Neural cell (in vitro differentiated cells): Measurements from ENCODE around the gene INTS6. TPM values are rescaled to one million over a fixed set of nuclear protein-coding genes. Genes with fewer than 3 reads are reported as not detected.

Experiments
- H2AFZ ChIP-seq: fragments of 200-600, 300-800 bp; sonication (generic), shearing (Covaris generic); 2 replicates; pipeline ENCODE4 v1.6.0; 2014; ENCODE audit warnings: low read depth, mild to moderate bottlenecking, antibody characterized with exemption, low read length, moderate library complexity
- H3F3A ChIP-seq: fragments of 200-600 bp; shearing (Covaris generic); 2 replicates; pipeline ENCODE4 v1.6.1; 2016; ENCODE audit warnings: mild to moderate bottlenecking, moderate library complexity, mixed read lengths, antibody characterized with exemption, low read length; ENCODE audit not compliant: insufficient read depth, poor library complexity, severe bottlenecking
- H3K27ac ChIP-seq: fragments of 200-600, 300-800 bp; sonication (generic), shearing (Covaris generic); 2 replicates; pipeline ENCODE4 v1.5.1; 2014; ENCODE audit warnings: mild to moderate bottlenecking, low read length, moderate library complexity
- H3K27me3 ChIP-seq: fragments of 300-800, 200-600 bp; sonication (generic), shearing (Covaris generic); 2 replicates; pipeline ENCODE4 v1.6.0; 2014; ENCODE audit warnings: mild to moderate bottlenecking, low read depth, low read length, moderate library complexity; ENCODE audit not compliant: insufficient read depth
- H3K36me3 ChIP-seq: fragments of 300-800, 200-600 bp; sonication (generic), shearing (Covaris generic); 2 replicates; pipeline ENCODE4 v1.5.1; 2014; ENCODE audit warnings: mild to moderate bottlenecking, antibody characterized with exemption, low read length, moderate library complexity; ENCODE audit not compliant: insufficient read depth
- H3K4me2 ChIP-seq: fragments of 300-800, 200-600 bp; sonication (generic), shearing (Covaris generic); 2 replicates; pipeline ENCODE4 v1.6.0; 2014; ENCODE audit warnings: mild to moderate bottlenecking, low read length
- H3K4me3 ChIP-seq: fragments of 300-800, 200-600 bp; sonication (generic), shearing (Covaris generic); 2 replicates; pipeline ENCODE4 v1.5.1; 2014; ENCODE audit warnings: mild to moderate bottlenecking, low read length, moderate library complexity
- H3K79me2 ChIP-seq: fragments of 200-600 bp; shearing (Covaris generic); replicated peaks from 2 replicates; pipeline ENCODE4 v1.6.0; 2014; ENCODE audit warnings: mild to moderate bottlenecking, low read length, moderate library complexity; ENCODE audit not compliant: insufficient read depth
- H3K9ac ChIP-seq: fragments of 300-800, 200-600 bp; sonication (generic), shearing (Covaris generic); 2 replicates; pipeline ENCODE4 v1.6.1; 2016; ENCODE audit warnings: mild to moderate bottlenecking, low read length, mixed read lengths
- H3K9me2 ChIP-seq: fragments of 200-600 bp; shearing (Covaris generic); 2 replicates; pipeline ENCODE4 v1.6.1; 2016; ENCODE audit warnings: mild to moderate bottlenecking, low read length, mixed read lengths; ENCODE audit not compliant: insufficient read depth
- H3K9me3 ChIP-seq: fragments of 200-600, 300-800 bp; sonication (generic), shearing (Covaris generic); 2 replicates; pipeline ENCODE4 v1.6.1; 2016; ENCODE audit warnings: mild to moderate bottlenecking, mixed run types, low read length, moderate library complexity, mixed read lengths
- H4K20me1 ChIP-seq: fragments of 200-600 bp; shearing (Covaris generic); 2 replicates; pipeline ENCODE4 v1.6.1; 2016; ENCODE audit warnings: mild to moderate bottlenecking, mixed run types; ENCODE audit not compliant: insufficient read depth
- EP300 ChIP-seq: fragments of 450-650 bp; conservative IDR thresholded peaks from 2 replicates; pipeline ENCODE4 v1.6.1; 2014; ENCODE audit warnings: antibody characterized with exemption, mild to moderate bottlenecking, moderate library complexity; ENCODE audit not compliant: poor library complexity, severe bottlenecking
- EZH2 ChIP-seq: fragments of 200-600, 300-800 bp; shearing (Covaris generic), sonication (generic); IDR thresholded peaks from 2 replicates; pipeline ENCODE4 v1.6.1; 2014; ENCODE audit warnings: antibody characterized with exemption, low read length, borderline replicate concordance, mild to moderate bottlenecking; ENCODE audit not compliant: insufficient read depth, poor library complexity, severe bottlenecking
- MXI1 ChIP-seq: fragments of 450-650 bp; conservative IDR thresholded peaks from 2 replicates; pipeline ENCODE4 v1.6.1; 2014; ENCODE audit warnings: antibody characterized with exemption, mild to moderate bottlenecking; ENCODE audit not compliant: poor library complexity, severe bottlenecking
- POLR2AphosphoS5 ChIP-seq: IDR thresholded peaks from 2 replicates; pipeline ENCODE4 v1.6.1; 2012
- RAD21 ChIP-seq: fragments of 450-650 bp; conservative IDR thresholded peaks from 2 replicates; pipeline ENCODE4 v1.6.1; 2014; ENCODE audit warnings: antibody characterized with exemption, mild to moderate bottlenecking, moderate library complexity
- SMC3 ChIP-seq: fragments of 450-650 bp; conservative IDR thresholded peaks from 2 replicates; pipeline ENCODE4 v1.6.1; 2014; ENCODE audit warnings: antibody characterized with exemption, mild to moderate bottlenecking, moderate library complexity; ENCODE audit not compliant: poor library complexity
- TAF1 ChIP-seq: IDR thresholded peaks from 2 replicates; pipeline ENCODE4 v1.6.1; 2012; ENCODE audit warnings: low read depth
- polyA plus RNA-seq: library from polyadenylated mRNA; depleted of rRNA; stranded (reverse); fragments of >200 nt; gene quantifications from 2 replicates; pipeline ENCODE4 v1.2.3, GENCODE V29; 2014
- TF ChIP-seq, protein P1 (sequence below): fragments of 450-650 bp; IDR thresholded peaks from 2 replicates; pipeline ENCODE4 v1.5.1; 2014; ENCODE audit warnings: antibody characterized with exemption, mild to moderate bottlenecking, moderate library complexity; ENCODE audit not compliant: poor library complexity, severe bottlenecking
- TF ChIP-seq, protein P2 (sequence below): IDR thresholded peaks from 2 replicates; pipeline ENCODE4 v1.6.1; 2012; ENCODE audit warnings: borderline replicate concordance

Gene INTS6
- polyA plus RNA-seq, 1 donor from 2014 or later = 22.6 TPM

DNA sequence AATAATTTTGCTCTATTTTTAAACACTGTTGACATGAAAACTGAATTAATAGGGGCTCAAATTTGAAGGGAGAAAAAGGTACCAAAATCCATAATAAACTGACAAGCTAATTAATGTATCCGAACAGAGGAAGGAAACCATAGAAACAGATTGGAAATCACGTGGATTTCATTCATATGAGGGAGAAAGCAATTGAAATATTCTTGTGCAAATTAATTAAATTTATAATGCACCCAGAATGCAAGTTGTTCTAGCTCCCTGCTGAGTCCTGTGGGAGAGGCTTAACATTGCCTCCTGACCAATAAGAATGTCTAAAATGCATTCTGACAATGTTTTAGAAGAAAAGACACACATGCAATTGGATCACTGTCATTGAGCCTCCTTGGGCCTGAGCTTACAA lies 131.0 kb downstream of the INTS6 start:
- Histone ChIP-seq H4K20me1 (no peaks in the 10 kb centered on the region), H3K79me2 (no peaks in the 10 kb centered on the region), H3F3A (no peaks in the 10 kb centered on the region), H2AFZ (no peak overlapping the region), H3K9me2 (no peaks in the 10 kb centered on the region), H3K27ac (no peak overlapping the region), H3K9me3 (no peaks in the 10 kb centered on the region), H3K4me3 (no peak overlapping the region), H3K4me2 (no peak overlapping the region), H3K36me3 (no peaks in the 10 kb centered on the region), H3K9ac (no peak overlapping the region), H3K27me3 (no peaks in the 10 kb centered on the region)
- TF ChIP-seq RAD21 = no peak
- TF ChIP-seq, protein P1, sequence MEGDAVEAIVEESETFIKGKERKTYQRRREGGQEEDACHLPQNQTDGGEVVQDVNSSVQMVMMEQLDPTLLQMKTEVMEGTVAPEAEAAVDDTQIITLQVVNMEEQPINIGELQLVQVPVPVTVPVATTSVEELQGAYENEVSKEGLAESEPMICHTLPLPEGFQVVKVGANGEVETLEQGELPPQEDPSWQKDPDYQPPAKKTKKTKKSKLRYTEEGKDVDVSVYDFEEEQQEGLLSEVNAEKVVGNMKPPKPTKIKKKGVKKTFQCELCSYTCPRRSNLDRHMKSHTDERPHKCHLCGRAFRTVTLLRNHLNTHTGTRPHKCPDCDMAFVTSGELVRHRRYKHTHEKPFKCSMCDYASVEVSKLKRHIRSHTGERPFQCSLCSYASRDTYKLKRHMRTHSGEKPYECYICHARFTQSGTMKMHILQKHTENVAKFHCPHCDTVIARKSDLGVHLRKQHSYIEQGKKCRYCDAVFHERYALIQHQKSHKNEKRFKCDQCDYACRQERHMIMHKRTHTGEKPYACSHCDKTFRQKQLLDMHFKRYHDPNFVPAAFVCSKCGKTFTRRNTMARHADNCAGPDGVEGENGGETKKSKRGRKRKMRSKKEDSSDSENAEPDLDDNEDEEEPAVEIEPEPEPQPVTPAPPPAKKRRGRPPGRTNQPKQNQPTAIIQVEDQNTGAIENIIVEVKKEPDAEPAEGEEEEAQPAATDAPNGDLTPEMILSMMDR = no peak
- TF ChIP-seq POLR2AphosphoS5 = no peak
- TF ChIP-seq, protein P2, sequence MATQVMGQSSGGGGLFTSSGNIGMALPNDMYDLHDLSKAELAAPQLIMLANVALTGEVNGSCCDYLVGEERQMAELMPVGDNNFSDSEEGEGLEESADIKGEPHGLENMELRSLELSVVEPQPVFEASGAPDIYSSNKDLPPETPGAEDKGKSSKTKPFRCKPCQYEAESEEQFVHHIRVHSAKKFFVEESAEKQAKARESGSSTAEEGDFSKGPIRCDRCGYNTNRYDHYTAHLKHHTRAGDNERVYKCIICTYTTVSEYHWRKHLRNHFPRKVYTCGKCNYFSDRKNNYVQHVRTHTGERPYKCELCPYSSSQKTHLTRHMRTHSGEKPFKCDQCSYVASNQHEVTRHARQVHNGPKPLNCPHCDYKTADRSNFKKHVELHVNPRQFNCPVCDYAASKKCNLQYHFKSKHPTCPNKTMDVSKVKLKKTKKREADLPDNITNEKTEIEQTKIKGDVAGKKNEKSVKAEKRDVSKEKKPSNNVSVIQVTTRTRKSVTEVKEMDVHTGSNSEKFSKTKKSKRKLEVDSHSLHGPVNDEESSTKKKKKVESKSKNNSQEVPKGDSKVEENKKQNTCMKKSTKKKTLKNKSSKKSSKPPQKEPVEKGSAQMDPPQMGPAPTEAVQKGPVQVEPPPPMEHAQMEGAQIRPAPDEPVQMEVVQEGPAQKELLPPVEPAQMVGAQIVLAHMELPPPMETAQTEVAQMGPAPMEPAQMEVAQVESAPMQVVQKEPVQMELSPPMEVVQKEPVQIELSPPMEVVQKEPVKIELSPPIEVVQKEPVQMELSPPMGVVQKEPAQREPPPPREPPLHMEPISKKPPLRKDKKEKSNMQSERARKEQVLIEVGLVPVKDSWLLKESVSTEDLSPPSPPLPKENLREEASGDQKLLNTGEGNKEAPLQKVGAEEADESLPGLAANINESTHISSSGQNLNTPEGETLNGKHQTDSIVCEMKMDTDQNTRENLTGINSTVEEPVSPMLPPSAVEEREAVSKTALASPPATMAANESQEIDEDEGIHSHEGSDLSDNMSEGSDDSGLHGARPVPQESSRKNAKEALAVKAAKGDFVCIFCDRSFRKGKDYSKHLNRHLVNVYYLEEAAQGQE = no peak
- TF ChIP-seq TAF1 = no peak
- no peak for TF ChIP-seq EZH2
- TF ChIP-seq SMC3 = no peak
- no peak for TF ChIP-seq MXI1
- no peak for TF ChIP-seq EP300

DNA sequence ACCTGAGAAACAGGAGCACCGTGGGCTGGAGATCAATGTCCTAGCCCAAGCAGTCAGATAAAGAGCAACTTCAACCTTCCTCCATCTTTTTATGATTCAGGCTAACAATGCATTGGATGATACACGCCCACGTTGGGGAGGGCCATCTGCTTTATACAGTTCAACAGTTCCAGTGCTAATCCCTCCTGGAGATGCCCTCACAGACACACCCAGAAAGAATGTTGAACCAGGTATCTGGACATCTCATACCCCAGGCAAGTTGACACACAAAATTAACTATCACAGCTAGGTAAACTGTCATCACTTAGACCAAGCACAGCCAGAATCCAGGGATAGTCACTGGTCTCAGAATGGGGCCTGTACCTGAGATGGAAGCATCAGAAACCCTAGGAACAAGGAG lies 134.0 kb downstream of the INTS6 start:
- no peaks in the 10 kb centered on the region for H3K79me2 ChIP-seq

More for the DNA sequence above, 134.0 kb downstream of the INTS6 start:
- Histone ChIP-seq H3K27ac (no peak overlapping the region), H3F3A (no peaks in the 10 kb centered on the region), H3K4me3 (no peak overlapping the region), H3K27me3 (no peaks in the 10 kb centered on the region), H2AFZ (no peak overlapping the region), H3K9ac (no peak overlapping the region), H3K36me3 (no peaks in the 10 kb centered on the region), H3K9me3 (no peaks in the 10 kb centered on the region), H3K9me2 (no peaks in the 10 kb centered on the region), H3K4me2 (no peak overlapping the region), H4K20me1 (no peaks in the 10 kb centered on the region)
- TF ChIP-seq, protein P2 = no peak
- TF ChIP-seq RAD21 (no peak), POLR2AphosphoS5 (no peak), MXI1 (no peak), EP300 (no peak), EZH2 (no peak), SMC3 (no peak), TAF1 (no peak)
- TF ChIP-seq, protein P1 = no peak
